Omental fat pad (tissue), 4 donors: ENCODE measurements around the gene C1QB. TPM values are rescaled to one million over a fixed set of nuclear protein-coding genes. Genes with fewer than 3 reads are reported as not detected.

Experiments used
- ATAC-seq: fragments of 150-250 bp; one replicate; pipeline ENCODE4 v1.9.1; 2016; ENCODE audit warnings: mild to moderate bottlenecking, moderate library complexity; ENCODE audit not compliant: low FRiP score
- DNase-seq: peaks from one replicate; pipeline ENCODE4 v3.0.0-alpha.2; 2019; ENCODE audit warnings: low spot score
- CTCF ChIP-seq, 3 donors: fragments of 450-650 bp; IDR thresholded peaks; one replicate each; pipeline ENCODE4 v1.5.1; 2016 to 2017; ENCODE audit warnings: antibody characterized with exemption in 3 of 3, mild to moderate bottlenecking in 3 of 3, moderate library complexity in 2 of 3
- total RNA-seq, 4 donors: library from RNA; depleted of rRNA; stranded (reverse); fragments of >200 nt; gene quantifications; one replicate each; pipeline ENCODE4 v1.1.0, GENCODE V29; 2016

The C1QB gene
- total RNA-seq, 4 donors from 2014 or later = 692 to 1,052 (median 953) TPM

GRCh38 chr1:22688466-22688865 is 35.4 kb downstream of the C1QB start:
- no peak for ATAC-seq

GRCh38 chr1:22689505-22689904 is 36.5 kb downstream of the C1QB start:
- no peak for DNase-seq
- ATAC-seq = no peak
- no peak for TF ChIP-seq CTCF (IDR thresholded peaks at IDR 0.05)

More at GRCh38 chr1:22688466-22688865, 35.4 kb downstream of the C1QB start:
- DNase-seq = no peak
- no peak for TF ChIP-seq CTCF (IDR thresholded peaks at IDR 0.05)

- ATAC-seq (no peak), DNase-seq (no peak)
- TF ChIP-seq CTCF (IDR thresholded peaks at IDR 0.05) = no peak
These were observed 38.2 kb downstream of the C1QB start for GRCh38 chr1:22691031-22691753.

- ATAC-seq = no peak
- no peak for TF ChIP-seq CTCF (IDR thresholded peaks at IDR 0.05)
- DNase-seq = no peak
These were observed 41.1 kb downstream of the C1QB start for GRCh38 chr1:22694172-22694571.

GRCh38 chr1:22696610-22697009 is 43.6 kb downstream of the C1QB start:
- no peak for DNase-seq
- TF ChIP-seq CTCF (IDR thresholded peaks at IDR 0.05) = no peak
- no peak for ATAC-seq

- DNase-seq (no peak), ATAC-seq (no peak)
- no peak for TF ChIP-seq CTCF (IDR thresholded peaks at IDR 0.05)
These were observed 44.9 kb downstream of the C1QB start for GRCh38 chr1:22697980-22698379.
